Mucosa of descending colon (tissue), 3 donors: ENCODE data around the gene SGTA. TPM values are rescaled to one million over a fixed set of nuclear protein-coding genes. Genes with fewer than 3 reads are reported as not detected.

Experiments used
- ATAC-seq: fragments of 200-7000 bp; cut with Tn5 transposase; one replicate; pipeline ENCODE4 v1.9.1; 2020; ENCODE audit warnings: mild to moderate bottlenecking, moderate library complexity
- DNase-seq, 3 donors: peaks; one replicate each; pipeline ENCODE4 v3.0.0-alpha.2; 2020
- H3K36me3 ChIP-seq: fragments of 200-600 bp; one replicate; pipeline ENCODE4 v1.8.0; 2021; ENCODE audit warnings: low read depth, mild to moderate bottlenecking
- H3K4me1 ChIP-seq: fragments of 200-600 bp; one replicate; pipeline ENCODE4 v1.8.0; 2021; ENCODE audit warnings: low read depth, mild to moderate bottlenecking
- H3K4me3 ChIP-seq: fragments of 200-600 bp; one replicate; pipeline ENCODE4 v1.8.0; 2021; ENCODE audit warnings: mild to moderate bottlenecking
- H3K9me3 ChIP-seq: fragments of 200-600 bp; one replicate; pipeline ENCODE4 v1.8.0; 2021; ENCODE audit warnings: mild to moderate bottlenecking
- intact Hi-C, 2 donors: fragments of 100-400 bp; cut with DNase I in 1 of 2; cut with micrococcal nuclease in 1 of 2; formaldehyde crosslinking; loops; one replicate each; pipeline versions ENCODE4 v1.11.0 to v1.11.1; 2022; cut with DNase I, micrococcal nuclease
- long read RNA-seq, 2 donors: library from polyadenylated mRNA; unstranded; transcript quantifications; one replicate each; pipeline ENCODE4 v2.0.0, GENCODE V29; 2019 to 2021
- total RNA-seq, 3 donors: library from RNA; stranded (reverse); fragmentation: NEBNext Ultra II Directional in 2 of 3; extraction: Animal tissue kit (Norgen Biotek cat#: 25700) in 2 of 3; gene quantifications; one replicate each; pipeline versions ENCODE4 v1.2.1 to v1.2.4, GENCODE V29; 2021 to 2023
- TF ChIP-seq, protein P1 (sequence below): fragments of 200-600 bp; IDR thresholded peaks from one replicate; pipeline ENCODE4 v1.8.0; 2022; ENCODE audit warnings: antibody characterized with exemption, mild to moderate bottlenecking
- donor health status: DM: no; HTN: no; CAD: no; lungs with moderate emphysema.
- donor health status: DM: no; HTN: no; CAD: no.
- donor health status: DM: no; HTN: yes; CAD: no.

The SGTA gene
- 10 to 100 TPM; 37.7 to 52.7 (median 48.9) TPM for total RNA-seq
- long read RNA-seq, donor 1, transcript SGTA-201 (12 exons, 2,330 nt) = major isoform, 85 of 121 reads
- long read RNA-seq, donor 1, partial matches to known transcripts = 28 of 121 reads
- long read RNA-seq, donor 1, other reads (novel, unspliced or antisense) = 8 of 121 reads
- long read RNA-seq, donor 2, transcript SGTA-201 (12 exons, 2,330 nt) = major isoform, 70 of 81 reads
- long read RNA-seq, donor 2, partial matches to known transcripts = 8 of 81 reads
- long read RNA-seq, donor 2, other reads (novel, unspliced or antisense) = 3 of 81 reads

GRCh38 chr19:2782936-2783780, at the start of gene SGTA:
SGTA (minus strand) TSS chr19:2783273; CDS start chr19:2769068, 14,205 bp downstream.
- intact Hi-C loops = no loop called here
- peak; percentile 86 for ATAC-seq
- peak within 1 kb of the TSS; percentile 94 for H3K4me3 ChIP-seq
- DNase-seq = peak; percentile 98 to 99 (median 98)
- H3K9me3 ChIP-seq = no peaks in the 10 kb centered on the region
- TF ChIP-seq, protein P1, sequence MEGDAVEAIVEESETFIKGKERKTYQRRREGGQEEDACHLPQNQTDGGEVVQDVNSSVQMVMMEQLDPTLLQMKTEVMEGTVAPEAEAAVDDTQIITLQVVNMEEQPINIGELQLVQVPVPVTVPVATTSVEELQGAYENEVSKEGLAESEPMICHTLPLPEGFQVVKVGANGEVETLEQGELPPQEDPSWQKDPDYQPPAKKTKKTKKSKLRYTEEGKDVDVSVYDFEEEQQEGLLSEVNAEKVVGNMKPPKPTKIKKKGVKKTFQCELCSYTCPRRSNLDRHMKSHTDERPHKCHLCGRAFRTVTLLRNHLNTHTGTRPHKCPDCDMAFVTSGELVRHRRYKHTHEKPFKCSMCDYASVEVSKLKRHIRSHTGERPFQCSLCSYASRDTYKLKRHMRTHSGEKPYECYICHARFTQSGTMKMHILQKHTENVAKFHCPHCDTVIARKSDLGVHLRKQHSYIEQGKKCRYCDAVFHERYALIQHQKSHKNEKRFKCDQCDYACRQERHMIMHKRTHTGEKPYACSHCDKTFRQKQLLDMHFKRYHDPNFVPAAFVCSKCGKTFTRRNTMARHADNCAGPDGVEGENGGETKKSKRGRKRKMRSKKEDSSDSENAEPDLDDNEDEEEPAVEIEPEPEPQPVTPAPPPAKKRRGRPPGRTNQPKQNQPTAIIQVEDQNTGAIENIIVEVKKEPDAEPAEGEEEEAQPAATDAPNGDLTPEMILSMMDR = peak; percentile 43
- peaks cover 30% of the 10 kb centered on the region for H3K4me1 ChIP-seq
- no peaks in the 10 kb centered on the region for H3K36me3 ChIP-seq

DNA sequence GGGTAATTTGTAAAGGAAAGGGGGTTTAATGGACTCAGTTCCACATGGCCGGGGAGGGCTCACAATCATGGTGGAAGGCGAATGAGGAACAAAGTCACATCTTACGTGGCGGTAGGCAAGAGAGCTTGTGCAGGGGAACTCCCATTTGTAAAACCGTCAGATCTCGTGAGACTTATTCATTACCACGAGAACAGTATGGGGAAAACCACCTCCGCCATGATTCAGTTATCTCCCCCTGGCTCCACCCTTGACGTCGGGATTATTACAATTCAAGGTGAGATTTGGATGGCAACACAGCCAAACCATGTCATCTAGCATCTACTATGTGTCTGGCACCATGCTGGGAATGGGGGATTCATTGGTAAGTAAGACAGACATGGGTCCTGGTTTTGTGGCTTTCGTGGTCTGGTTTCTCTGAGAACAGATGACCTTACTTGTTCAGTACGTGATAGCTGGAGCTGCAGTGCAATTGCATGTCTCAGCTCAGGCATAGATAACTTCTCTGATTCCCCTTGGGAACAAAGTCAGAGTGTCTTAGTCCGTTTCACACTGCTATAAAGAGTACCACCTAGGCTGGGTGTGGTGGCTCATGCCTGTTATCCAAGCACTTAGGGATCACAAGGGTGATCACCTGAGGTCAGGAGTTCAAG, 44.9 kb upstream of the SGTA start:
- TF ChIP-seq, protein P1 = no peak
- intact Hi-C loops = no loop called here
- no peak overlapping the region for H3K4me3 ChIP-seq
- peaks cover 5% of the 10 kb centered on the region for H3K36me3 ChIP-seq
- ATAC-seq (no peak), DNase-seq (no peak)
- peaks cover 39% of the 10 kb centered on the region for H3K9me3 ChIP-seq
- H3K4me1 ChIP-seq = no peaks in the 10 kb centered on the region

GRCh38 chr19:2827022-2827421, 43.9 kb upstream of the SGTA start:
- no peak for ATAC-seq

GRCh38 chr19:2824129-2824528, 41.1 kb upstream of the SGTA start:
- ATAC-seq = no peak
- Histone ChIP-seq H3K4me1 (peaks cover 6% of the 10 kb centered on the region), H3K9me3 (peaks cover 4% of the 10 kb centered on the region), H3K36me3 (no peaks in the 10 kb centered on the region), H3K4me3 (no peak overlapping the region)
- TF ChIP-seq, protein P1 = no peak
- intact Hi-C loops = no loop called here
- DNase-seq = no peak

More at GRCh38 chr19:2827022-2827421, 43.9 kb upstream of the SGTA start:
- TF ChIP-seq, protein P1 = no peak
- no peak for DNase-seq
- Histone ChIP-seq H3K36me3 (no peaks in the 10 kb centered on the region), H3K4me1 (no peaks in the 10 kb centered on the region), H3K4me3 (no peak overlapping the region), H3K9me3 (peaks cover 30% of the 10 kb centered on the region)
- intact Hi-C loops = no loop called here

DNA sequence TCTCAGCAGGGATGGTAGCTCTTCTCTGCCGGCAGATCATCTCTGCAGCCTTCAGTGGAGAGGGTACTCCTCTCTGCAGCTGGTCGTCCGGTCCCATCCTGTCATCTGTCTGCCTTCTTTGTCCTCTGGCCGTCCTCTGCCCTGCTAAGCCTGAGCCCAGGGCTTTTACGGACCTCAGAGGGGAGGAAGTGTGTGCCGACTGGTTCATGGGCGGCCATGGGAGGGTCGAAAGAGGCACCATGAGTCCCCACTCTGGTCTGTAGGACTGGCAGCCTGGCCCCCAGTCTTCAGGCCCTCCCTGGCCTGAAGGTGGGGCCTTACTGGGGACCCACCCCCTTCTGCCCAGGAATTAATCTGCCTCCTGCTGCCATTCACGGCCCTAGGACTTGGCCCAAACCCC, 40.6 kb upstream of the SGTA start:
- Histone ChIP-seq H3K4me1 (peaks cover 6% of the 10 kb centered on the region), H3K4me3 (no peak overlapping the region), H3K36me3 (no peaks in the 10 kb centered on the region), H3K9me3 (peaks cover 4% of the 10 kb centered on the region)
- ATAC-seq = no peak
- intact Hi-C loops = no loop called here
- TF ChIP-seq, protein P1 = no peak
- peak in 1 of 3 donors; percentile 12 for DNase-seq
